Ishikawa (cell line): Measurements from ENCODE around the gene KRT79.

Experiments
- CEBPB ChIP-seq: IDR thresholded peaks from 2 replicates; pipeline ENCODE4 v1.6.1; 2012
- EGR1 ChIP-seq: IDR thresholded peaks from 2 replicates; pipeline ENCODE4 v1.6.1; 2012
- EP300 ChIP-seq: IDR thresholded peaks from 2 replicates; pipeline ENCODE4 v1.6.1; 2012; ENCODE audit warnings: borderline replicate concordance
- RAD21 ChIP-seq: IDR thresholded peaks from 2 replicates; pipeline ENCODE4 v1.6.1; 2012; ENCODE audit warnings: low read depth
- TAF1 ChIP-seq: IDR thresholded peaks from 2 replicates; pipeline ENCODE4 v1.6.1; 2012; ENCODE audit warnings: low read depth, mild to moderate bottlenecking
- TEAD4 ChIP-seq: IDR thresholded peaks from 2 replicates; pipeline ENCODE4 v1.6.1; 2012
- YY1 ChIP-seq: IDR thresholded peaks from 2 replicates; pipeline ENCODE4 v1.6.1; 2012; ENCODE audit warnings: low read depth
- TF ChIP-seq, protein P1 (sequence below): IDR thresholded peaks from 2 replicates; pipeline ENCODE4 v1.6.1; 2012
- TF ChIP-seq, protein P2 (sequence below): IDR thresholded peaks from 2 replicates; pipeline ENCODE4 v1.6.1; 2012; ENCODE audit warnings: low read depth, mild to moderate bottlenecking

DNA sequence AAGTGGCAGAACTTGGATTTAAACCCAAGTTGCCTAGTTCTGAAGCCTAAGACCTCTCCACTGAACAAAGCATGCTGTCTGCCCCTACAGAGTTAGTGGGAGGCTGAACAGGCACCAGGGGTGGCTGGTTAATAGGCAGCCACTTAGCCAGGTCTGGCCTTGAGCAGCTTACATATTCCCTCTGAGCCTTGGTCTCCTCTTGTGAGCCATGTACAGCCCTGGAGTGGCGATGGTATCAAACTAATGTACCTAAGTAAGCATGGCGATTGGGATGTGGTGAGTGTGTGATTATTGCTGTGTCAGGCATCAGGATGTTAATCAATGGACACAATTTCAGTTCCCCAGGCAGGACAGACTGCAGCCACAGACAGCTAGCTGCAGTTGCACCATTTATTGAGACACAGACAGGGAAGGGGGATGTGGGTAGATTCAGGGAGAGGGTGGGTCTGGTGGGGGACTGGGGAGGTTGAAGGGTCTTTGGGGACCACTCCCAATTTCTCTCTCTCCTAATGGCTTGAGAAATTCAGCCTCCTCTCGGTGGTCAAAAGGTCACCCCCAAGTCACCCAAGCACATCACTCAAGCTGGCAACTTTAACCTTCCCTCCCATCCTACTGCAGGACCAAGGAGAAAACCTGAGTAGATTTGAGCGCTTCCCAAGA is 12.9 kb downstream of the KRT79 start:
- TF ChIP-seq EGR1: no peak
- no peak for TF ChIP-seq CEBPB
- TF ChIP-seq RAD21: no peak
- TF ChIP-seq EP300: no peak
- TF ChIP-seq, protein P1, sequence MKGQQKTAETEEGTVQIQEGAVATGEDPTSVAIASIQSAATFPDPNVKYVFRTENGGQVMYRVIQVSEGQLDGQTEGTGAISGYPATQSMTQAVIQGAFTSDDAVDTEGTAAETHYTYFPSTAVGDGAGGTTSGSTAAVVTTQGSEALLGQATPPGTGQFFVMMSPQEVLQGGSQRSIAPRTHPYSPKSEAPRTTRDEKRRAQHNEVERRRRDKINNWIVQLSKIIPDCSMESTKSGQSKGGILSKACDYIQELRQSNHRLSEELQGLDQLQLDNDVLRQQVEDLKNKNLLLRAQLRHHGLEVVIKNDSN: no peak
- TF ChIP-seq YY1: no peak
- TF ChIP-seq TAF1: no peak
- no peak for TF ChIP-seq TEAD4
- TF ChIP-seq, protein P2, sequence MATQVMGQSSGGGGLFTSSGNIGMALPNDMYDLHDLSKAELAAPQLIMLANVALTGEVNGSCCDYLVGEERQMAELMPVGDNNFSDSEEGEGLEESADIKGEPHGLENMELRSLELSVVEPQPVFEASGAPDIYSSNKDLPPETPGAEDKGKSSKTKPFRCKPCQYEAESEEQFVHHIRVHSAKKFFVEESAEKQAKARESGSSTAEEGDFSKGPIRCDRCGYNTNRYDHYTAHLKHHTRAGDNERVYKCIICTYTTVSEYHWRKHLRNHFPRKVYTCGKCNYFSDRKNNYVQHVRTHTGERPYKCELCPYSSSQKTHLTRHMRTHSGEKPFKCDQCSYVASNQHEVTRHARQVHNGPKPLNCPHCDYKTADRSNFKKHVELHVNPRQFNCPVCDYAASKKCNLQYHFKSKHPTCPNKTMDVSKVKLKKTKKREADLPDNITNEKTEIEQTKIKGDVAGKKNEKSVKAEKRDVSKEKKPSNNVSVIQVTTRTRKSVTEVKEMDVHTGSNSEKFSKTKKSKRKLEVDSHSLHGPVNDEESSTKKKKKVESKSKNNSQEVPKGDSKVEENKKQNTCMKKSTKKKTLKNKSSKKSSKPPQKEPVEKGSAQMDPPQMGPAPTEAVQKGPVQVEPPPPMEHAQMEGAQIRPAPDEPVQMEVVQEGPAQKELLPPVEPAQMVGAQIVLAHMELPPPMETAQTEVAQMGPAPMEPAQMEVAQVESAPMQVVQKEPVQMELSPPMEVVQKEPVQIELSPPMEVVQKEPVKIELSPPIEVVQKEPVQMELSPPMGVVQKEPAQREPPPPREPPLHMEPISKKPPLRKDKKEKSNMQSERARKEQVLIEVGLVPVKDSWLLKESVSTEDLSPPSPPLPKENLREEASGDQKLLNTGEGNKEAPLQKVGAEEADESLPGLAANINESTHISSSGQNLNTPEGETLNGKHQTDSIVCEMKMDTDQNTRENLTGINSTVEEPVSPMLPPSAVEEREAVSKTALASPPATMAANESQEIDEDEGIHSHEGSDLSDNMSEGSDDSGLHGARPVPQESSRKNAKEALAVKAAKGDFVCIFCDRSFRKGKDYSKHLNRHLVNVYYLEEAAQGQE: no peak
